DND-41 (cell line): ENCODE results near the gene TMC5.

ENCODE experiments used
- ATAC-seq: fragments of 200-7000 bp; cut with Tn5 transposase; 3 replicates; pipeline ENCODE4 v1.9.1; 2021; ENCODE audit warnings: low read depth; ENCODE audit not compliant: insufficient read depth
- DNase-seq: peaks from one replicate; pipeline ENCODE4 v3.0.0-alpha.2; 2020
- H2AFZ ChIP-seq: 2 replicates; pipeline ENCODE4 v1.6.0; 2012; ENCODE audit warnings: low read depth, low read length
- H3K27ac ChIP-seq: 2 replicates; pipeline ENCODE4 v1.5.1; 2012; ENCODE audit warnings: low read length, inconsistent platforms
- H3K27me3 ChIP-seq: fragments of 200-600 bp; sonication (generic); 2 replicates; pipeline ENCODE4 v1.6.0; 2012; ENCODE audit warnings: low read length, mild to moderate bottlenecking, inconsistent platforms; ENCODE audit not compliant: insufficient read depth, poor library complexity
- H3K36me3 ChIP-seq: 2 replicates; pipeline ENCODE4 v1.5.1; 2012; ENCODE audit warnings: low read length, inconsistent platforms; ENCODE audit not compliant: insufficient read depth
- H3K4me1 ChIP-seq: 2 replicates; pipeline ENCODE4 v1.5.1; 2012; ENCODE audit warnings: mild to moderate bottlenecking, low read length; ENCODE audit not compliant: insufficient read depth
- H3K4me2 ChIP-seq: 2 replicates; pipeline ENCODE4 v1.6.0; 2012; ENCODE audit warnings: mild to moderate bottlenecking, moderate library complexity, low read length, inconsistent platforms; ENCODE audit not compliant: insufficient read depth
- H3K4me3 ChIP-seq, 2 experiments: fragments of 200-600 bp in 1 of 2; shearing (Covaris generic) in 1 of 2; 2 replicates each; pipeline ENCODE4 v1.5.1; 2012 to 2016; ENCODE audit warnings: inconsistent platforms in 2 of 2, low read length in 2 of 2, mild to moderate bottlenecking in 2 of 2, low read depth in 1 of 2, moderate library complexity in 1 of 2
- H3K79me2 ChIP-seq: 2 replicates; pipeline ENCODE4 v1.6.0; 2012; ENCODE audit warnings: low read length, inconsistent platforms; ENCODE audit not compliant: insufficient read depth
- H3K9ac ChIP-seq: 2 replicates; pipeline ENCODE4 v1.6.0; 2012; ENCODE audit warnings: low read depth, mild to moderate bottlenecking, inconsistent platforms, low read length, moderate library complexity
- H3K9me3 ChIP-seq: 2 replicates; pipeline ENCODE4 v1.5.1; 2012; ENCODE audit warnings: low read length, moderate library complexity, mild to moderate bottlenecking, inconsistent platforms; ENCODE audit not compliant: insufficient read depth, severe bottlenecking
- H4K20me1 ChIP-seq: 2 replicates; pipeline ENCODE4 v1.6.0; 2012; ENCODE audit warnings: low read length; ENCODE audit not compliant: insufficient read depth
- EZH2 ChIP-seq: IDR thresholded peaks from 3 replicates; pipeline ENCODE4 v1.6.1; 2012; ENCODE audit warnings: borderline replicate concordance, low read depth, mild to moderate bottlenecking, moderate library complexity, low read length, inconsistent platforms; ENCODE audit not compliant: severe bottlenecking
- TF ChIP-seq, protein P1 (sequence below): IDR thresholded peaks from 2 replicates; pipeline ENCODE4 v1.5.1; 2012; ENCODE audit warnings: borderline replicate concordance, low read length, moderate library complexity, mild to moderate bottlenecking; ENCODE audit not compliant: poor library complexity, severe bottlenecking; ENCODE audit errors: extremely low read depth

Gene TMC5

DNA sequence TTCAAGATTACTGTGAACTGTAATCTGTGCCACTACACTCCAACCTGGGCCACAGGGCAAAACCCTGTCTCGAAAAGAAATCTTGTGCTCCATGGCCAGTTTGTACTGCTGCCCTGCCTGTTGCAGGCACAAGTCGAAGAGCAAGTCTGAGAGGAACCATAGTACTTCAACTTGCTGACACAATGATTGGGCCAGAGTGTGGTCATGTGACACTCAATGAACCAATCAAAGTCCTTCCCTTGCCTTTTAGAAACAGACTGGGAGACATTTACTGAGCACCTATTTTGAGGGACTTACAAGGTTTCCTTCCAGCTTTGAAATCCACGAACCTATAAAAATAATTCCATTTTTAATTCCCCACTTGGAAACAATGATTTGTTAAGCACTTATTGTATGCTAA is 39.8 kb upstream of the TMC5 start:
- DNase-seq: no peak

DNA sequence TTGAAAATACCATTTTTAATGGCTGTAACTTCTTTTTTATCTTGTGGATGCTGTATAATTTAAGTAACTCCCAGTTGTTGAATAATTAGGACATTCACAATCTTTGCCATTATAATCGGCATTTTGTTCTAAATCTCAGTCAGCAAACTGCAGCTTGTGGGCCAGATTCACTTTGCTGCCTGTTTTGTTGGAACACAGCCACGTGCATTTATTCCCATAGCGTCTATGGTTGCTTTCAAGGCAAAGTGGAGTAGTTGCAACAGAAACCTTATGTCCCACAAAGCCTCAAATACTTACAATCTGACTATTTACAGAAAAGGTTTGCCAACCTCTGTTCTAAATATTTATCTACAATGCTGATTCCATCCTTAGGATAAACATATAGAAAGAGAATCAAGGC is 39.2 kb upstream of the TMC5 start:
- no peaks in the 10 kb centered on the region for H3K9me3 ChIP-seq

More for the DNA sequence above, 39.8 kb upstream of the TMC5 start:
- no peak overlapping the region for H3K27ac ChIP-seq
- H3K4me1 ChIP-seq: no peaks in the 10 kb centered on the region; the same call in 1 of the 2 replicates
- no peak overlapping the region for H3K4me3 ChIP-seq
- TF ChIP-seq, protein P1, sequence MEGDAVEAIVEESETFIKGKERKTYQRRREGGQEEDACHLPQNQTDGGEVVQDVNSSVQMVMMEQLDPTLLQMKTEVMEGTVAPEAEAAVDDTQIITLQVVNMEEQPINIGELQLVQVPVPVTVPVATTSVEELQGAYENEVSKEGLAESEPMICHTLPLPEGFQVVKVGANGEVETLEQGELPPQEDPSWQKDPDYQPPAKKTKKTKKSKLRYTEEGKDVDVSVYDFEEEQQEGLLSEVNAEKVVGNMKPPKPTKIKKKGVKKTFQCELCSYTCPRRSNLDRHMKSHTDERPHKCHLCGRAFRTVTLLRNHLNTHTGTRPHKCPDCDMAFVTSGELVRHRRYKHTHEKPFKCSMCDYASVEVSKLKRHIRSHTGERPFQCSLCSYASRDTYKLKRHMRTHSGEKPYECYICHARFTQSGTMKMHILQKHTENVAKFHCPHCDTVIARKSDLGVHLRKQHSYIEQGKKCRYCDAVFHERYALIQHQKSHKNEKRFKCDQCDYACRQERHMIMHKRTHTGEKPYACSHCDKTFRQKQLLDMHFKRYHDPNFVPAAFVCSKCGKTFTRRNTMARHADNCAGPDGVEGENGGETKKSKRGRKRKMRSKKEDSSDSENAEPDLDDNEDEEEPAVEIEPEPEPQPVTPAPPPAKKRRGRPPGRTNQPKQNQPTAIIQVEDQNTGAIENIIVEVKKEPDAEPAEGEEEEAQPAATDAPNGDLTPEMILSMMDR: no peak
- TF ChIP-seq EZH2: no peak
- no peak overlapping the region for H2AFZ ChIP-seq
- no peaks in the 10 kb centered on the region for H3K36me3 ChIP-seq
- H3K79me2 ChIP-seq: no peaks in the 10 kb centered on the region
- no peak overlapping the region for H3K9ac ChIP-seq
- ATAC-seq: no peak
- H4K20me1 ChIP-seq: no peaks in the 10 kb centered on the region
- no peak overlapping the region for H3K4me2 ChIP-seq
- no peaks in the 10 kb centered on the region for H3K9me3 ChIP-seq
- no peaks in the 10 kb centered on the region for H3K27me3 ChIP-seq

DNA sequence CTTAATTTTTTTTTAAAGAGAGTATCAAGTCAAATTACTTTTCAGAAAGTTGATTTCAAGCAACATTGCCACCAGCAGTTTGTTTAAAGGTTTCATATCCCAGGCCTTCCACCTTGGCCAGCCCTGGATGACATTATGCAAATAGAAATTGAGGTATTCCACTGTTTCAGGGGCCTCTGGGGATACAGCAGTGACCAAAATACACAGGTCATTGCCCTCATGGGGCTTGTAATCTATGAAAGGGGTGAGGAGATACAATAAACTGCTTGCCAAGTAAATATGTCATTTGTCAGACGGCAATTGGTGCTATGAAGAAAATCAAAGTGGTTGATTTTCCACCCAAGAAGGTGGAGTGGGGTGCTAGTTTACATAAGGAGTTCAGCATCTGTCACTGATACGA is 37.8 kb upstream of the TMC5 start:
- H3K9ac ChIP-seq: no peak overlapping the region
- DNase-seq: no peak
- H4K20me1 ChIP-seq: no peaks in the 10 kb centered on the region
- no peak overlapping the region for H3K4me2 ChIP-seq
- H3K36me3 ChIP-seq: no peaks in the 10 kb centered on the region
- H2AFZ ChIP-seq: no peak overlapping the region
- H3K9me3 ChIP-seq: no peaks in the 10 kb centered on the region
- no peaks in the 10 kb centered on the region; the same call in 1 of the 2 replicates for H3K4me1 ChIP-seq
- H3K79me2 ChIP-seq: no peaks in the 10 kb centered on the region
- H3K27me3 ChIP-seq: no peaks in the 10 kb centered on the region
- H3K27ac ChIP-seq: no peak overlapping the region
- no peak for TF ChIP-seq EZH2
- TF ChIP-seq, protein P1: no peak
- no peak overlapping the region for H3K4me3 ChIP-seq
- no peak for ATAC-seq

More for the DNA sequence above, 39.2 kb upstream of the TMC5 start:
- Histone ChIP-seq H3K4me1 (no peaks in the 10 kb centered on the region; the same call in 1 of the 2 replicates), H3K4me3 (no peak overlapping the region), H2AFZ (no peak overlapping the region), H3K27me3 (no peaks in the 10 kb centered on the region), H3K79me2 (no peaks in the 10 kb centered on the region), H4K20me1 (no peaks in the 10 kb centered on the region), H3K27ac (no peak overlapping the region), H3K9ac (no peak overlapping the region), H3K36me3 (no peaks in the 10 kb centered on the region), H3K4me2 (no peak overlapping the region)
- no peak for TF ChIP-seq EZH2
- TF ChIP-seq, protein P1: no peak
- ATAC-seq: no peak
- DNase-seq: no peak

DNA sequence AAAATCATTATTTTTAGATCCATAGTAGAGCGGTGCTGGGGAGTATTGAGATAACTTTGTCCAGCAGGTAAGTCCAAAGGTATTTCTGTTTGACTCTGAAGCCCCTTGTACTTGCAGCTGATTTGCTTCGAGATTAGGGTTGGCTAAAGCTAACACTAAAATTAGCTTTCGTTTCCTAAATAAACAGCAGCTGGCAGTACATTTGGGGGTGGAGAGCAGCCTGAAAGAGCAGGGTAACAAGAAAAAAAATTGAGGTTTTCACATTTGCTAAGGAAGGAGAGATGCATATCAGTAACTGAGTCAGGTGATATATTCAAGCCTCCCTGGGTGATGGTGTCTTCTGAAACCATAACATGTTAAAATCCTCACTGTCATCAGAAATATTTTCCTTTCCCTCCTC is 37.4 kb upstream of the TMC5 start:
- no peak overlapping the region for H3K4me2 ChIP-seq

More for the DNA sequence above, 37.4 kb upstream of the TMC5 start:
- H3K9me3 ChIP-seq: no peaks in the 10 kb centered on the region
- TF ChIP-seq, protein P1: no peak
- no peak for TF ChIP-seq EZH2
- no peak overlapping the region for H3K4me3 ChIP-seq
- H3K27me3 ChIP-seq: no peaks in the 10 kb centered on the region
- H3K36me3 ChIP-seq: no peaks in the 10 kb centered on the region
- DNase-seq: no peak
- H3K9ac ChIP-seq: no peak overlapping the region
- no peak overlapping the region for H3K27ac ChIP-seq
- H4K20me1 ChIP-seq: no peaks in the 10 kb centered on the region
- H3K79me2 ChIP-seq: no peaks in the 10 kb centered on the region
- H2AFZ ChIP-seq: no peak overlapping the region
- peak; percentile 44; the same call in 1 of the 3 replicates for ATAC-seq
- no peaks in the 10 kb centered on the region; the same call in 1 of the 2 replicates for H3K4me1 ChIP-seq
